ENCODE measurements around the gene PTPMT1. TPM values are rescaled to one million over a fixed set of nuclear protein-coding genes. Genes with fewer than 3 reads are reported as not detected.

PTPMT1 gene
- polyA plus RNA-seq, 1 donor from 2014 or later: 2.7 TPM

DNA sequence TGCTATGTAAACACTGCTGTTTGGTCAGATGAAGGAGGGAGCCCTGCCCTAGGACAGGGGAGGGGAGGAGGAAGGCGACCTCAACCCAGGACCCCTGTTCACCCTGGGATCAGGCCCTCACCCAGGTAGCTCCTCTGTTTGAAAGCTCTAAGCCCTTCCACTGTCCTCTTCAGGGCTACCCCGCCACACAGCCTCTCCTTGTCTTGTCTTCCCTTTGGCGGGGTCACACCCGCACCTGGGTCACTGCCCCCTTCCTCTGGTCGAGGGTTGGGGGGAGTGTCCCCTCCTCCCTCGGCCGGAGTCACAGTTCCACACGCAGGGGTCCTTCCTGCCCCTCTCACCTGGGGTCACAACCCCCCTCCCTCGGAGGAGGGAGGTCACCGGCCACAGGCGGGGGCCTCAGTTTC, 463 bp upstream of the PTPMT1 start:
- H3K4me2 ChIP-seq (ENCODE audit: low read length): no peak overlapping the region
- H3K36me3 ChIP-seq (ENCODE audit: insufficient read depth, low read length): no peaks in the 10 kb centered on the region
- no peaks in the 10 kb centered on the region for H3K79me2 ChIP-seq (replicated peaks; ENCODE audit: insufficient read depth, low read length)
- no peaks in the 10 kb centered on the region for H3K9me2 ChIP-seq (ENCODE audit: insufficient read depth, low read length)
- no peaks in the 10 kb centered on the region for H4K20me1 ChIP-seq (ENCODE audit: insufficient read depth)
- no peaks in the 10 kb centered on the region for H3F3A ChIP-seq (ENCODE audit: insufficient read depth, low read length, poor library complexity, severe bottlenecking)
- H3K9me3 ChIP-seq (ENCODE audit: low read length): no peaks in the 10 kb centered on the region
- H2AFZ ChIP-seq (ENCODE audit: low read depth, low read length): no peak overlapping the region
- TF ChIP-seq POLR2AphosphoS5 (IDR thresholded peaks at IDR 0.05) (no peak), EP300 (conservative IDR thresholded peaks at IDR 0.05; ENCODE audit: poor library complexity, severe bottlenecking) (no peak), SMC3 (conservative IDR thresholded peaks at IDR 0.05; ENCODE audit: poor library complexity) (no peak), TAF1 (IDR thresholded peaks at IDR 0.05; ENCODE audit: low read depth) (no peak), RAD21 (conservative IDR thresholded peaks at IDR 0.05) (no peak), EZH2 (IDR thresholded peaks at IDR 0.05; ENCODE audit: borderline replicate concordance, insufficient read depth, low read length, poor library complexity, severe bottlenecking) (no peak), MXI1 (conservative IDR thresholded peaks at IDR 0.05; ENCODE audit: poor library complexity, severe bottlenecking) (no peak)
- TF ChIP-seq, protein P1, sequence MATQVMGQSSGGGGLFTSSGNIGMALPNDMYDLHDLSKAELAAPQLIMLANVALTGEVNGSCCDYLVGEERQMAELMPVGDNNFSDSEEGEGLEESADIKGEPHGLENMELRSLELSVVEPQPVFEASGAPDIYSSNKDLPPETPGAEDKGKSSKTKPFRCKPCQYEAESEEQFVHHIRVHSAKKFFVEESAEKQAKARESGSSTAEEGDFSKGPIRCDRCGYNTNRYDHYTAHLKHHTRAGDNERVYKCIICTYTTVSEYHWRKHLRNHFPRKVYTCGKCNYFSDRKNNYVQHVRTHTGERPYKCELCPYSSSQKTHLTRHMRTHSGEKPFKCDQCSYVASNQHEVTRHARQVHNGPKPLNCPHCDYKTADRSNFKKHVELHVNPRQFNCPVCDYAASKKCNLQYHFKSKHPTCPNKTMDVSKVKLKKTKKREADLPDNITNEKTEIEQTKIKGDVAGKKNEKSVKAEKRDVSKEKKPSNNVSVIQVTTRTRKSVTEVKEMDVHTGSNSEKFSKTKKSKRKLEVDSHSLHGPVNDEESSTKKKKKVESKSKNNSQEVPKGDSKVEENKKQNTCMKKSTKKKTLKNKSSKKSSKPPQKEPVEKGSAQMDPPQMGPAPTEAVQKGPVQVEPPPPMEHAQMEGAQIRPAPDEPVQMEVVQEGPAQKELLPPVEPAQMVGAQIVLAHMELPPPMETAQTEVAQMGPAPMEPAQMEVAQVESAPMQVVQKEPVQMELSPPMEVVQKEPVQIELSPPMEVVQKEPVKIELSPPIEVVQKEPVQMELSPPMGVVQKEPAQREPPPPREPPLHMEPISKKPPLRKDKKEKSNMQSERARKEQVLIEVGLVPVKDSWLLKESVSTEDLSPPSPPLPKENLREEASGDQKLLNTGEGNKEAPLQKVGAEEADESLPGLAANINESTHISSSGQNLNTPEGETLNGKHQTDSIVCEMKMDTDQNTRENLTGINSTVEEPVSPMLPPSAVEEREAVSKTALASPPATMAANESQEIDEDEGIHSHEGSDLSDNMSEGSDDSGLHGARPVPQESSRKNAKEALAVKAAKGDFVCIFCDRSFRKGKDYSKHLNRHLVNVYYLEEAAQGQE (IDR thresholded peaks at IDR 0.05; ENCODE audit: borderline replicate concordance): no peak
- TF ChIP-seq, protein P2, sequence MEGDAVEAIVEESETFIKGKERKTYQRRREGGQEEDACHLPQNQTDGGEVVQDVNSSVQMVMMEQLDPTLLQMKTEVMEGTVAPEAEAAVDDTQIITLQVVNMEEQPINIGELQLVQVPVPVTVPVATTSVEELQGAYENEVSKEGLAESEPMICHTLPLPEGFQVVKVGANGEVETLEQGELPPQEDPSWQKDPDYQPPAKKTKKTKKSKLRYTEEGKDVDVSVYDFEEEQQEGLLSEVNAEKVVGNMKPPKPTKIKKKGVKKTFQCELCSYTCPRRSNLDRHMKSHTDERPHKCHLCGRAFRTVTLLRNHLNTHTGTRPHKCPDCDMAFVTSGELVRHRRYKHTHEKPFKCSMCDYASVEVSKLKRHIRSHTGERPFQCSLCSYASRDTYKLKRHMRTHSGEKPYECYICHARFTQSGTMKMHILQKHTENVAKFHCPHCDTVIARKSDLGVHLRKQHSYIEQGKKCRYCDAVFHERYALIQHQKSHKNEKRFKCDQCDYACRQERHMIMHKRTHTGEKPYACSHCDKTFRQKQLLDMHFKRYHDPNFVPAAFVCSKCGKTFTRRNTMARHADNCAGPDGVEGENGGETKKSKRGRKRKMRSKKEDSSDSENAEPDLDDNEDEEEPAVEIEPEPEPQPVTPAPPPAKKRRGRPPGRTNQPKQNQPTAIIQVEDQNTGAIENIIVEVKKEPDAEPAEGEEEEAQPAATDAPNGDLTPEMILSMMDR (IDR thresholded peaks at IDR 0.05; ENCODE audit: poor library complexity, severe bottlenecking): no peak
- peaks cover 16% of the 10 kb centered on the region for H3K27me3 ChIP-seq (ENCODE audit: insufficient read depth, low read depth, low read length)
- H3K4me3 ChIP-seq (ENCODE audit: low read length): no peak overlapping the region
- H3K9ac ChIP-seq (ENCODE audit: low read length): no peak overlapping the region
- H3K27ac ChIP-seq (ENCODE audit: low read length): no peak overlapping the region

DNA sequence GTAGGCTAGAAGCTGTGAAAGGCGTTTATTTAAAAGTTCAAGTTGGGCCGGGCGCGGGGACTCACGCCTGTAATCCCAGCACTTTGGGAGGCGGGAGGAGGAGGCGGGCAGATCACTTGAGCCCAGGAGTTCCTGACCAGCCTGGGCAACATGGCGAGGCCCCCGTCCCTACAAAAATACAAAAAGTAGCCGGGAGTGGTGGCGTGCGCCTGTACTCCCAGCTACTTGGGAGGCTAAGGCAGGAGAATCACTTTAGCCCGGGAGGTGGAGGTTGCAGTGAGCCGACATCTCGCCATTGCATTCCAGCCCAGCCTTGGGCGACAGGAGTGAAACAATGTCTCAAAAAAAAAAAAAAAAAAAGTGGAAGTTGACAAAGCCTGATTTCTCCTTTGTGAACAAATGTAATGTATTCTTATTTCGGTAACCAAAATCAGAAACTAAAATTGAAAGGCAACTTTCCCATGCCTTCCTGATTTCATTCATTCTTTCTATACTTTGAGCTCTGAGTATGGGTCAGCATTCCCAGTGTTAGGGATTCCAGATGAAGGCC, 825 bp downstream of the PTPMT1 start:
- Histone ChIP-seq H3F3A (ENCODE audit: insufficient read depth, low read length, poor library complexity, severe bottlenecking) (no peaks in the 10 kb centered on the region), H2AFZ (ENCODE audit: low read depth, low read length) (no peak overlapping the region), H3K36me3 (ENCODE audit: insufficient read depth, low read length) (no peaks in the 10 kb centered on the region), H3K4me2 (ENCODE audit: low read length) (no peak overlapping the region), H3K4me3 (ENCODE audit: low read length) (no peak overlapping the region), H3K9me2 (ENCODE audit: insufficient read depth, low read length) (no peaks in the 10 kb centered on the region), H3K27me3 (ENCODE audit: insufficient read depth, low read depth, low read length) (peaks cover 16% of the 10 kb centered on the region), H4K20me1 (ENCODE audit: insufficient read depth) (no peaks in the 10 kb centered on the region), H3K9ac (ENCODE audit: low read length) (no peak overlapping the region), H3K79me2 (replicated peaks; ENCODE audit: insufficient read depth, low read length) (no peaks in the 10 kb centered on the region), H3K27ac (ENCODE audit: low read length) (no peak overlapping the region), H3K9me3 (ENCODE audit: low read length) (no peaks in the 10 kb centered on the region)
- TF ChIP-seq, protein P1 (IDR thresholded peaks at IDR 0.05; ENCODE audit: borderline replicate concordance): no peak
- no peak for TF ChIP-seq SMC3 (conservative IDR thresholded peaks at IDR 0.05; ENCODE audit: poor library complexity)
- TF ChIP-seq EP300 (conservative IDR thresholded peaks at IDR 0.05; ENCODE audit: poor library complexity, severe bottlenecking): no peak
- TF ChIP-seq MXI1 (conservative IDR thresholded peaks at IDR 0.05; ENCODE audit: poor library complexity, severe bottlenecking): no peak

Measured in neural cell (in vitro differentiated cells).